ENCODE measurements around the gene PRTN3. TPM values are rescaled to one million over a fixed set of nuclear protein-coding genes. Genes with fewer than 3 reads are reported as not detected.
"Not testable (repeated sequence)": the region's sequence is repeated elsewhere in the genome, so short reads cannot be mapped to it uniquely, and the experiment has no call there.

PRTN3 gene
- total RNA-seq, 1 donor from 2014 or later: not detected

DNA sequence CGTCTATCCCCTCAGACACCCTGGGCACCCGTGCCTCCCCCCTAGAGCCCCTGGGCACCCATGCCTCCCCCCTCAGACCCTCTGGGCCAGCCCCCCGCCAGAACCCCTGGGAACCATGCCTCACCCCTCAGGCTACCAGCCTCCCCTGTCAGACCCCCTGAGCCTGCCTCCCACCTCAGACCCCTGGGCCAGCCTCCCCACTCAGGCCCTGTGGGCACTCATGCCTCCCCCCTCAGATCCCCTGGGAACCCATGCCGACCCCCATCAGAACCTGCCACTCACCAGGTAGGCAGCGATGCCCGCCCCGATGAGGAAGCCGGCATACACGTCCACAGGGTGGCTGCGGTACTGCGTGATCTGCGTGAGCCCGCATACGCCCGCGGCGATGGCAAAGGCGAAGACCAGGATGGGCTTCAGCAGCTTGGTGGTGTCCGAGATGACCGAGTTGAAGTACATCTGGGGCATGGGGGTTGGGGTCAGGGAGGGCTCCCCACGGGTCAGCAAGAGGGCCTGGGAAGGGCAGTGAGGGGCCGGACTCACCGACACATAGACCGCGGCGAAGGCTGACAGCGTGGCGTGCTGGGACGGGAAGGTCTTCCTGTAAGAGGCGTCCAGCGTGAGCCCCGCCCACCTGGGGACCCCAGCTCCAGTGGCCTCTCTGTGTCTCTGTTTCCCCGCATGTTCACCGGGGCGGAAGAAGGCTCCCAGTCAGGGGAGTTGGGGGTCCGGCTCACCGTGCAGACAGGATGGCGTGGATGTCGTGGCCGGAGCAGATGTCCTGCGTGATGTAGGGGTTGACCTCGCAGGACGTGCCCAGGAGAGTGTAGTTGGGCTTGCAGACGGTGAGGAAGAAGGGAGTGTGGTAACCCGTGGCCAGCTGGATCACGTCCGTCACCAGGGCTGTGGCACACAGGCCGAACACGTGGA, 26.4 kb upstream of the PRTN3 start:
- H3K4me3 ChIP-seq (ENCODE audit: low read depth, low read length): no peak overlapping the region
- TF ChIP-seq, protein P1, sequence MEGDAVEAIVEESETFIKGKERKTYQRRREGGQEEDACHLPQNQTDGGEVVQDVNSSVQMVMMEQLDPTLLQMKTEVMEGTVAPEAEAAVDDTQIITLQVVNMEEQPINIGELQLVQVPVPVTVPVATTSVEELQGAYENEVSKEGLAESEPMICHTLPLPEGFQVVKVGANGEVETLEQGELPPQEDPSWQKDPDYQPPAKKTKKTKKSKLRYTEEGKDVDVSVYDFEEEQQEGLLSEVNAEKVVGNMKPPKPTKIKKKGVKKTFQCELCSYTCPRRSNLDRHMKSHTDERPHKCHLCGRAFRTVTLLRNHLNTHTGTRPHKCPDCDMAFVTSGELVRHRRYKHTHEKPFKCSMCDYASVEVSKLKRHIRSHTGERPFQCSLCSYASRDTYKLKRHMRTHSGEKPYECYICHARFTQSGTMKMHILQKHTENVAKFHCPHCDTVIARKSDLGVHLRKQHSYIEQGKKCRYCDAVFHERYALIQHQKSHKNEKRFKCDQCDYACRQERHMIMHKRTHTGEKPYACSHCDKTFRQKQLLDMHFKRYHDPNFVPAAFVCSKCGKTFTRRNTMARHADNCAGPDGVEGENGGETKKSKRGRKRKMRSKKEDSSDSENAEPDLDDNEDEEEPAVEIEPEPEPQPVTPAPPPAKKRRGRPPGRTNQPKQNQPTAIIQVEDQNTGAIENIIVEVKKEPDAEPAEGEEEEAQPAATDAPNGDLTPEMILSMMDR (conservative IDR thresholded peaks at IDR 0.05; ENCODE audit: low read depth, low read length): no peak

DNA sequence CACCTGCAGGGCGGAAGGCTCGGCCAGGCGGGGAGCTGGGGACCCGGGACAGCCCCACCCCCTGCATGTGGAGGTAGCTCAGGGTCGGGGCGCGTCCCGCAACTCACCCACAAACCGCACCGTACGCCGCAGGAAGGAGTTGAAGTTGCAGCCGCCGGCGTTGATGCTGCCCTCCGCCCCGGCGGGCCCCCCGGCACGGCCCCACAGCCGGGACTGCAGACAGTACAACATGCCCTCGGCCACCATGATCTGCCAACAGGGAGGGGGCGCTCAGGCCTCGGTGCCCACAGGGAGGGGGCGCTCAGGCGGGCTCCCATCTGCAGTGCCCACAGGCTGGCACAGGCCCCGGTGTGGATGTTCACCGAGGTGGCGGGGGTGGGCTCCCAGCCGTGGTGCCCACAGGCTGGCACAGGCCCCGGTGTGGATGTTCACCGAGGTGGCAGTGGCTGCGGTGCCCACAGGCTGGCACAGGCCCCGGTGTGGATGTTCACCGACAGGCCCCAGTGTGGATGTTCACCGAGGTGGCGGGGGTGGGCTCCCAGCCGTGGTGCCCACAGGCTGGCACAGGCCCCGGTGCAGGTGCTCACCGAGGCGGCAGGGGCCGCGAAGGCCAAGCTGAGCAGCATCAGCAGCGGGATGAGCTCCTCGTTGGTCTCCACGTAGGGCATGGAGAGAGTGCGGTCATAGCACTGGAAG, 25.6 kb upstream of the PRTN3 start:
- DNase-seq (ENCODE audit: low read depth): no peak
- TF ChIP-seq, protein P1 (conservative IDR thresholded peaks at IDR 0.05; ENCODE audit: low read depth, low read length): no peak
- H3K4me3 ChIP-seq (ENCODE audit: low read depth, low read length): no peak overlapping the region

More for the DNA sequence above, 26.4 kb upstream of the PRTN3 start:
- DNase-seq (ENCODE audit: low read depth): no peak

DNA sequence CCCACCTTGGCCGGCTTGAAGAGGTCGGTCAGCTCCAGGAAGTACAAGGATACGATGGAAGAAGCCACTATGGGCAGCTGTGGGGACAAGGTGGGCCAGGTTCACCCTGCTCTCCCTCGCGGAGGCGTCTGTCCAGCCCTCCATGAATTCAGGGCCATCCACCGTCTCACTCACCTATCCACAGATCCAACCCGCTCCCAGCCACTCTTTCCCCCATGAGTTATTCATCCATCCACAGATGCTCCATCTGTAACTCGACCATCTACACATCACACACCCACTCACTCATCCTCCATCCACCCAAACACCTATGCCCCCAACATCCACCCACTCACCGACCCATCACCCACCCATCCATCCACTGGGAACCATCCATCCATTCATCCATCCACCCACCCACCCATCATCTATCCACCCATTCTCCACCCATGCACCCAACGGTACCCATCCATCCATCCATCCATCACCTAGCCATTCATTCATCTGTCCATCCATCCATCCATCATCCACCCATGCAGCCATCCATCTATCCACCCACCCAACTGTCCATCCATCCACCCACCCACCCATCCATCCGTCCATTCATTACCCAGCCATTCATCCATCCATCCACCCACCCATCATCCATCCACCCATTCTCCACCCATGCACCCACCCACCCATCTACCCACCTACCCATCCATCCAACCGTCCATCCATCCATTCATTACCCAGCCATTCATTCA, 24.9 kb upstream of the PRTN3 start:
- no peak for DNase-seq (ENCODE audit: low read depth)
- H3K4me3 ChIP-seq (ENCODE audit: low read depth, low read length): no peak overlapping the region
- TF ChIP-seq, protein P1 (conservative IDR thresholded peaks at IDR 0.05; ENCODE audit: low read depth, low read length): no peak

DNA sequence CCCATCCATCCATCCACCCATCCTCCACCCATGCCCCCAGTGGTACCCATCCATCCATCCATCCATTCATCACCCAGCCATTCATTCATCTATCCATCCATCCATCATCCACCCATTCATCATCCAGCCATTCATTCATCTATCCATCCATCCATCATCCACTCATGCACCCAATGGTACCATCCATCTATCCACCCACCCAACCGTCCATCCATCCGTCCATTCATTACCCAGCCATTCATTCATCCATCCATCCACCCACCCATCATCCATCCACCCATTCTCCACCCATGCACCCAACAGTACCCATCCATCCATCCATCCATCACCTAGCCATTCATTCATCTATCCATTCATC, 24.3 kb upstream of the PRTN3 start:
- no peak for DNase-seq (ENCODE audit: low read depth)
- TF ChIP-seq, protein P1 (conservative IDR thresholded peaks at IDR 0.05; ENCODE audit: low read depth, low read length): no peak
- H3K4me3 ChIP-seq (ENCODE audit: low read depth, low read length): no peak overlapping the region

DNA sequence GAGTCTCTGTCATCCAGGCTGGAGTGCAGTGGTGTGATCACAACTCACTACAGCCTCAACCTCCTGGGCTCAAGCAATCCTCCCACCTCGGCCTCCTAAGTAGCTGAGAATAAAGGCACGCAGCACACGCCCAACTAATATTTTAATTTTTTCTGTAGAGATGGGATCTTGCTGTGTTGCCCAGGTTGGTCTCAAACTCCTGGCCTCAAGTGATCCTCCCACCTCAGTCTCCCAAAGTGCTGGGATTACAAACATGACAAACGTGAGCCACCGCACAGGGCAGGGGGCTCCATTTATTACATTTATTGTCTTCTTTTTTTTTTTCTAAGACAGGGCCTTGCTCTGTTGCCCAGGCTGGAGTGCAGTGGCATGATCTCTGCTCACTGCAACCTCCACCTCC, 20.6 kb upstream of the PRTN3 start:
- not testable (repeated sequence) for H3K4me3 ChIP-seq (ENCODE audit: low read depth, low read length); DNase-seq (ENCODE audit: low read depth)

DNA sequence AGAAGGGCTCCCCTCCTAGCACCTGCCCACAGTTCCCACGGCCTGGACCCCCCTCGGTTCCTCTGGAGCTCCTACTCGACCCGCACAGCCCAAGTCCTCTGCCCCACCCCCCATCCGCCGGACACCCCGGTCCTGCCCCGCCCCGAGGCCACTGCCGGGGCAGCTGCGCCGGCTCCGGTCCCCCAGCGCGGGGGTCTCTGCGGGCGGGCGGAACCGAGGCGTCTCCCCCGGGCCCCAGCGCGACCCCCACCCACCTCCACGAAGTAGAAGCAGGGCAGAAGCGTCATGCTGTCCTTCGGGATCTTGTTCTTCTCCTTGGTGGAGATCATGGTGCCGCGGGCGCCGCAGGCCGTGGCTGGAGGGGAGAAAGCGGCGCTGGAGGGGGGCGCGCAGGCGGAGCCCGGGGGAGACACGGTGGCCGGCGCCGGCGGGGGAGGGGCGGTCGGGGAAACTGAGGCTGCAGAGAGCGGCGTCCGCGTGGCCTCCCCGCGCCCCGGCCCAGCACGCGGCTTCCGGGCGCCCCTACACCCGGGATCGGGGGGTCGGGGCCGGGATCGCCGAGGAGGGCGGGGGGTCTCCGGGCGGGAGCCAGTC, 19.5 kb upstream of the PRTN3 start:
- TF ChIP-seq, protein P1 (conservative IDR thresholded peaks at IDR 0.05; ENCODE audit: low read depth, low read length): no peak
- H3K4me3 ChIP-seq (ENCODE audit: low read depth, low read length): no peak overlapping the region
- DNase-seq (ENCODE audit: low read depth): no peak
